SK-N-SH treated with all-trans-retinoic acid at 6 μM for 48 hours (cell line): ENCODE data around the gene POLR2F.

Source experiments
- ATAC-seq: fragments of 200-7000 bp; cut with Tn5 transposase; 3 replicates; pipeline ENCODE4 v1.9.1; 2020; ENCODE audit warnings: mild to moderate bottlenecking, moderate library complexity
- ARNTL ChIP-seq: fragments of 450-650 bp; formaldehyde crosslinking; IDR thresholded peaks from 2 replicates; pipeline ENCODE4 v1.5.0; 2020; ENCODE audit warnings: low read depth, mild to moderate bottlenecking, moderate library complexity, borderline replicate concordance
- BACH2 ChIP-seq: fragments of 250-450 bp; sonication (Bioruptor Pico); IDR thresholded peaks from 2 replicates; pipeline ENCODE4 v1.9.0; 2021; ENCODE audit warnings: mild to moderate bottlenecking, borderline replicate concordance
- CREB5 ChIP-seq: fragments of 250-450 bp; sonication (Bioruptor Pico); IDR thresholded peaks from 2 replicates; pipeline ENCODE4 v1.5.1; 2020; ENCODE audit warnings: low read depth, mild to moderate bottlenecking, moderate library complexity
- CSDC2 ChIP-seq: fragments of 250-450 bp; sonication (Bioruptor Pico); IDR thresholded peaks from 2 replicates; pipeline ENCODE4 v1.5.0; 2020; ENCODE audit warnings: mild to moderate bottlenecking, moderate library complexity
- ESRRG ChIP-seq: fragments of 250-450 bp; sonication (Bioruptor Pico); IDR thresholded peaks from 2 replicates; pipeline ENCODE4 v1.6.1; 2021; ENCODE audit warnings: mild to moderate bottlenecking
- GLIS3 ChIP-seq: fragments of 250-450 bp; sonication (Bioruptor Pico); IDR thresholded peaks from 2 replicates; pipeline ENCODE4 v1.5.0; 2020; ENCODE audit warnings: mild to moderate bottlenecking, moderate library complexity
- ISL1 ChIP-seq: fragments of 250-450 bp; sonication (Bioruptor Pico); IDR thresholded peaks from 2 replicates; pipeline ENCODE4 v2.1.2; 2022; ENCODE audit warnings: mild to moderate bottlenecking, moderate library complexity
- OSR1 ChIP-seq: fragments of 250-450 bp; sonication (Bioruptor Pico); IDR thresholded peaks from 2 replicates; pipeline ENCODE4 v1.8.0; 2022; ENCODE audit warnings: moderate library complexity, mild to moderate bottlenecking, inconsistent platforms
- PATZ1 ChIP-seq: fragments of 250-450 bp; sonication (Bioruptor Pico); IDR thresholded peaks from 2 replicates; pipeline ENCODE4 v1.8.0; 2020; ENCODE audit warnings: mild to moderate bottlenecking, moderate library complexity, borderline replicate concordance
- PPARA ChIP-seq: fragments of 250-450 bp; sonication (Bioruptor Pico); IDR thresholded peaks from 2 replicates; pipeline ENCODE4 v1.5.0; 2020; ENCODE audit warnings: mild to moderate bottlenecking, borderline replicate concordance
- TCF4 ChIP-seq: fragments of 250-450 bp; sonication (Bioruptor Pico); IDR thresholded peaks from 2 replicates; pipeline ENCODE4 v1.8.0; 2021; ENCODE audit warnings: mild to moderate bottlenecking, moderate library complexity, borderline replicate concordance
- TOX ChIP-seq: fragments of 250-450 bp; sonication (Bioruptor Pico); IDR thresholded peaks from 2 replicates; pipeline ENCODE4 v1.8.0; 2021; ENCODE audit warnings: mild to moderate bottlenecking, moderate library complexity, borderline replicate concordance
- TSHZ2 ChIP-seq: fragments of 250-450 bp; sonication (Bioruptor Pico); IDR thresholded peaks from 2 replicates; pipeline ENCODE4 v1.5.0; 2020; ENCODE audit warnings: mild to moderate bottlenecking, moderate library complexity
- ZC3H10 ChIP-seq: fragments of 250-450 bp; sonication (Bioruptor Pico); IDR thresholded peaks from 2 replicates; pipeline ENCODE4 v1.5.1; 2021; ENCODE audit warnings: mild to moderate bottlenecking, moderate library complexity
- ZFP3 ChIP-seq: fragments of 250-450 bp; sonication (Bioruptor Pico); IDR thresholded peaks from 2 replicates; pipeline ENCODE4 v1.5.0; 2020; ENCODE audit warnings: mild to moderate bottlenecking, moderate library complexity
- ZNF565 ChIP-seq: fragments of 450-650 bp; formaldehyde crosslinking; conservative IDR thresholded peaks from 2 replicates; pipeline ENCODE4 v1.5.0; 2020; ENCODE audit warnings: low read depth, mild to moderate bottlenecking, moderate library complexity
- ZNF70 ChIP-seq: fragments of 450-650 bp; formaldehyde crosslinking; IDR thresholded peaks from 2 replicates; pipeline ENCODE4 v1.5.0; 2020; ENCODE audit warnings: mild to moderate bottlenecking, moderate library complexity
- ZNF8 ChIP-seq: fragments of 450-650 bp; formaldehyde crosslinking; IDR thresholded peaks from 2 replicates; pipeline ENCODE4 v1.5.0; 2020; ENCODE audit warnings: mild to moderate bottlenecking, moderate library complexity
- TF ChIP-seq, protein P1 (sequence below): fragments of 250-450 bp; sonication (Bioruptor Pico); IDR thresholded peaks from 2 replicates; pipeline ENCODE4 v1.5.1; 2021; ENCODE audit warnings: mild to moderate bottlenecking, moderate library complexity

The POLR2F gene

DNA sequence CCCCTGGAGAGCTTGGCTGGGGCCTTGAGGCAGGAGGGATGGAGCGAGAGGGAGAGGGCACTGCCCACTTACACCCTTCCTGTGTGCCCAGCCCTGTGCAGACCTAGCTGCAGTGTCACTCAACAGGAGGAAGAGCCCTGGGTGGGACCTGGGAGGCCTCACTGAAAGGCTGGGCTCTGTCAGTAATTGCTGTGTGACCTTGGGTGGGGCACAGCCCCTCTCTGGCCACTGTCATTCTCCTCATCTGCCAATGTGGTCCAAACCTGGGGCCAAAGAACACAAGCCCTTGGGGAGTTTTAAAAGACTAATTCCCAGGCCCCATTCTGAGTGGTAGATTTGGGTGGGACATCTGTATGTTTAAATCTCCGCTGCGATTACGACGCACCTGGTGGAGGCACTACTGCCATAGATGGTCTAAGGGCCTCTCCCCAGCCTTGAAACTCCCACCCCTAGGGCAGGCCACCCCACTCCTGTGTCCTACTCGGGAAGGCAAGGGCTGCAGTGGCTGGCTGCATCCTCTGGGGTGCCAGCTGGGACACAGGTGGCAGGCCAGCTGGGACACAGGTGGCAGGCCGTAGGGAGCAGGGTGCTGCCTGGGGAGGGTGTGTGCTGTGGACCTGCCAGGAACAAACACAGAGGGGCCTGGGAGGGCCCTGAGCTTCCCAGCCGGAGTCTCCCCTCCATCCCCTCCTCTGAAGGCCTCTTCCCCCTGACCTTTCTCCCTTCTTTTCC is 43.2 kb downstream of the POLR2F start:
- TF ChIP-seq ZNF70 (no peak), CSDC2 (no peak), BACH2 (CRISPR knock-in tag) (no peak), PATZ1 (CRISPR knock-in tag) (no peak), OSR1 (CRISPR knock-in tag) (no peak), PPARA (CRISPR knock-in tag) (no peak), ARNTL (CRISPR knock-in tag) (no peak)
- no peak for ATAC-seq

DNA sequence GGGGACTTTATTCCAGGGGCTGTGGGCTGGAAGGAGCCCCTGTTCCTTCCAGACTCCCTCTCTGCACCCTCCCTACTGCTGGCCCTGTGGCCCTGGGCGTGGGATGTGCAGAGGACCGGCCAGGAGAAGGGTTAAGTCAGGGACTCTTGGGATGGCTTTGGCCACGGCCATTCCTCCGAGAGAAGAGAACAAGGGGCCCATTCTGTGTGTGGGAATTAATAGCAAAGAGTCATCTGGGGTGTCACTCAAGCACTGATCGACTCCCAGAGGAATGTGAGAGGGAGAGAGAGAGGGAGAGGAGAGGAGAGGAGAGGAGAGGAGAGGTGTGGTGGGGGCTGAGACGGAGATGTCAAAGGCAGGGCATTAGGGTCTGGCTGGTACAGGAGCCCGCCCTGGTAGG is 45.0 kb downstream of the POLR2F start:
- no peak for ATAC-seq
- no peak for TF ChIP-seq PATZ1 (CRISPR knock-in tag)
- TF ChIP-seq, protein P1, sequence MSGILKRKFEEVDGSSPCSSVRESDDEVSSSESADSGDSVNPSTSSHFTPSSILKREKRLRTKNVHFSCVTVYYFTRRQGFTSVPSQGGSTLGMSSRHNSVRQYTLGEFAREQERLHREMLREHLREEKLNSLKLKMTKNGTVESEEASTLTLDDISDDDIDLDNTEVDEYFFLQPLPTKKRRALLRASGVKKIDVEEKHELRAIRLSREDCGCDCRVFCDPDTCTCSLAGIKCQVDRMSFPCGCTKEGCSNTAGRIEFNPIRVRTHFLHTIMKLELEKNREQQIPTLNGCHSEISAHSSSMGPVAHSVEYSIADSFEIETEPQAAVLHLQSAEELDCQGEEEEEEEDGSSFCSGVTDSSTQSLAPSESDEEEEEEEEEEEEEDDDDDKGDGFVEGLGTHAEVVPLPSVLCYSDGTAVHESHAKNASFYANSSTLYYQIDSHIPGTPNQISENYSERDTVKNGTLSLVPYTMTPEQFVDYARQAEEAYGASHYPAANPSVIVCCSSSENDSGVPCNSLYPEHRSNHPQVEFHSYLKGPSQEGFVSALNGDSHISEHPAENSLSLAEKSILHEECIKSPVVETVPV (CRISPR knock-in tag), result no peak
- no peak for TF ChIP-seq ZNF565 (CRISPR knock-in tag)
- TF ChIP-seq ZFP3 (CRISPR knock-in tag), result no peak
- no peak for TF ChIP-seq ARNTL (CRISPR knock-in tag)
- no peak for TF ChIP-seq TSHZ2 (CRISPR knock-in tag)
- TF ChIP-seq TCF4, result no peak
- no peak for TF ChIP-seq PPARA (CRISPR knock-in tag)
- TF ChIP-seq ESRRG (CRISPR knock-in tag), result no peak
- no peak for TF ChIP-seq GLIS3 (CRISPR knock-in tag)
- no peak for TF ChIP-seq ZC3H10
- TF ChIP-seq TOX (CRISPR knock-in tag), result no peak
- no peak for TF ChIP-seq ZNF8 (CRISPR knock-in tag)
- TF ChIP-seq CREB5 (CRISPR knock-in tag), result no peak
- TF ChIP-seq OSR1 (CRISPR knock-in tag), result no peak
- TF ChIP-seq BACH2 (CRISPR knock-in tag), result no peak
- no peak for TF ChIP-seq CSDC2
- TF ChIP-seq, all 23 proteins: peak for 0

DNA sequence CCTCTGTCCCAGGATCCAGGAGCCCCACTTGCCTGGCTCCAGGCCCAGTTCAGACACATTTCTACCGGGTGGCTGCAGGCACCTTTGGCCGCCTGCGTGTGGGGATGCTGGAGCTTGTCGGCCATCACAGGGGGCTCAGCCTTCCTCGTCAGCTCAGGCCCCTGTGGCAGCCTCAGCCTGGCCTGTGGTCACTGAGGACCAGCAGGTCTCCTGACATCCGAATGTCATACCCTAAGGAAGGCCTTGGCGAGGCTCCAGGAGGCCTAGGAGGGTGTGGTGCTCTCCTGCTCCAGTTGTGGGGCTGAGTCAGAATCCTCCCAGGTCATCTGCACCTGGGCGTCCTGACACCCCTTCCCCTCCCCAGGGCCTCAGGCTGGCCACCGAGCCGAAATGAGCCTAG is 45.7 kb downstream of the POLR2F start:
- TF ChIP-seq ARNTL (CRISPR knock-in tag), result no peak
- no peak for TF ChIP-seq TOX (CRISPR knock-in tag)
- TF ChIP-seq GLIS3 (CRISPR knock-in tag), result no peak
- TF ChIP-seq PATZ1 (CRISPR knock-in tag), result no peak
- TF ChIP-seq TSHZ2 (CRISPR knock-in tag), result no peak
- TF ChIP-seq PPARA (CRISPR knock-in tag), result no peak
- no peak for TF ChIP-seq ZFP3 (CRISPR knock-in tag)
- TF ChIP-seq ZC3H10, result no peak
- no peak for TF ChIP-seq ZNF565 (CRISPR knock-in tag)
- no peak for TF ChIP-seq ISL1 (CRISPR knock-in tag)
- ATAC-seq, result no peak
